D721Med (cell line): ENCODE results near the gene PDZRN4.

Source experiments
- DNase-seq: peaks from one replicate; pipeline ENCODE4 v3.0.0; 2011; ENCODE audit warnings: low spot score; ENCODE audit not compliant: insufficient read length
- FAIRE-seq: peaks from 2 replicates; lab custom pipeline; 2011; peaks lifted over from hg19 to GRCh38; lab: Jason Lieb, UNC
- CTCF ChIP-seq: IDR thresholded peaks from 2 replicates; pipeline ENCODE4 v1.5.1; 2012; ENCODE audit warnings: mild to moderate bottlenecking, control low read depth; ENCODE audit not compliant: insufficient read depth; ENCODE audit errors: missing control alignments

The PDZRN4 gene

DNA sequence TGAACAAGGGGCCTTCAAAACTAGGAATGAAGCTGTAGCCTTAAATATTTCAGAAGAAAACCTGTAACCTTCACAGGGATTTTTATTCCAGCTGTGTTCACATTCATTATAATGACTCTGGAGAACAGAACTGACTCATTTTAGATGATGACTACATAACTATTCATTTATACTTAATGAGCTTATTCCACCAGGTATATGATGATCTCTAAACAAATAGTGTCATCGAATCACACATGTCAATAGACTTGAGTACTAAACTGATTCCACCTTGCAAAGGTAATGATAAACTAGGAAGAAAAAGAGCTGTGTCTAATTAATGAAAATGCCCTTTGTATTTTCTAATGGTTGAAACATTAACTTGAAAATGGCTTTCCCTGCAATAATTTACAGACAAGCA lies 433.2 kb downstream of the PDZRN4 start:
- DNase-seq (no peak), FAIRE-seq (no peak)
- TF ChIP-seq CTCF, result no peak
